ENCODE results near the gene UBALD1. TPM values are rescaled to one million over a fixed set of nuclear protein-coding genes. Genes with fewer than 3 reads are reported as not detected.

The UBALD1 gene
- polyA plus RNA-seq, 10 donors: 12.5 to 22.3 (median 16.2) TPM

DNA sequence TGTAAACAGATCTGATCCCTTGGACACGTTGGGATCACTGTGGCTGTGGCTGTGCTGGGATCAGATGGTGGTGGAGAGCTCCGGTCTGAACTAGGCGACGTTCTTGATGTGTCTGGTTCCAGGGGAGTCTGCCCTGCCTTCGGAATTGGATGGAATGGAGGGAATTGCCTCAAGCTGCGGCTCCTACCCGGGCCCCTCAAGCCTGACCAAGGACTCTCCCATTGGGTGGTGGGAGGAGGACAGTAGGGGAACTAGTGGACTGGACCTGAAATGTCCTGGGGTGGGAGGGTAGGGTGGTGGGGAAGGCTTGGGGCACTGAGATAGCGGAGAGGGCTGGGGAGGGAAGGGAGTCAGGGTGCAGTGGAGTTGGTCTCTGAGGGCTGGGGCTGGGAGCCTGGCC lies 3.2 kb upstream of the UBALD1 start:
- DNase-seq: no peak

GRCh38 chr16:4616047-4616811 lies 1.5 kb upstream of the UBALD1 start:
- DNase-seq: peak; percentile 100

- DNase-seq: peak in 1 of 3 donors; percentile 42
Observed at GRCh38 chr16:4615384-4616046, 827 bp upstream of the UBALD1 start.

GRCh38 chr16:4613636-4614570 lies 785 bp downstream of the UBALD1 start:
- DNase-seq: peak in 1 of 3 donors; percentile 70

- no peak for DNase-seq
Observed at GRCh38 chr16:4612977-4613635, 1.6 kb downstream of the UBALD1 start.

- DNase-seq: no peak
Observed at GRCh38 chr16:4612474-4612931, 2.2 kb downstream of the UBALD1 start.

DNA sequence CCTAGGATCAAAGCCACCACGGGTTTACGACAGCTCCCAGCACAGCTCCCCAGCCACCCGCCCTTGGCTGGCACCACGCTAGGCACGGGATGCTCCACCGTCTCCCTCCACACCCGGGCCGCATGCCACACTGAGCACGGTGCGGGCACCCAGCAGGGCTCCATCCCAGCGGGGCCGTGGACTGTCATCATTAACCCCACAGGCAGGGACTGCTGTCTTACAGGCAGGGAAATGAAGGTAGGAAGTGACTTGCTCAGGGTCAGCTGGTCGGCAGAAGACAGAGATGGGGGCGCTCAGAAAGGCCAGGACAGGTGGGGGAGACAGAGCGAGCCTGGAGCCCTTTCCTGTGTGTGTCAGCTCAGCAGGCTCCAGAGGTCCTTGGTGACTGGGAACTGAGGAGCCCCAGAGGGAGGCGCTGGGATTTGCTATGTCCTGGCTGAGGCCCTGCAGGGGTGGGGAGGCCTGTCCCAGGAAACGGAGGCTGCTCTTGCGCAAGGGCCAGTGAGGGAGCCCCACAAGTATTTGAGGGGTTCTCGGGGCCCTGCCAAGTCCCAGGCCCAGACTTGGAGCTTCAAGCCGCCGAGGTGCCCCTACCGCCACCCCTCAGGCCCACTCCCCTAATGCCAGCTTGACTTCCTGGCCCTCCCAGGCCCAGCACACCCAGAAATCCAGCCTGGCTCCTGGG lies 3.2 kb downstream of the UBALD1 start:
- no peak for DNase-seq

DNA sequence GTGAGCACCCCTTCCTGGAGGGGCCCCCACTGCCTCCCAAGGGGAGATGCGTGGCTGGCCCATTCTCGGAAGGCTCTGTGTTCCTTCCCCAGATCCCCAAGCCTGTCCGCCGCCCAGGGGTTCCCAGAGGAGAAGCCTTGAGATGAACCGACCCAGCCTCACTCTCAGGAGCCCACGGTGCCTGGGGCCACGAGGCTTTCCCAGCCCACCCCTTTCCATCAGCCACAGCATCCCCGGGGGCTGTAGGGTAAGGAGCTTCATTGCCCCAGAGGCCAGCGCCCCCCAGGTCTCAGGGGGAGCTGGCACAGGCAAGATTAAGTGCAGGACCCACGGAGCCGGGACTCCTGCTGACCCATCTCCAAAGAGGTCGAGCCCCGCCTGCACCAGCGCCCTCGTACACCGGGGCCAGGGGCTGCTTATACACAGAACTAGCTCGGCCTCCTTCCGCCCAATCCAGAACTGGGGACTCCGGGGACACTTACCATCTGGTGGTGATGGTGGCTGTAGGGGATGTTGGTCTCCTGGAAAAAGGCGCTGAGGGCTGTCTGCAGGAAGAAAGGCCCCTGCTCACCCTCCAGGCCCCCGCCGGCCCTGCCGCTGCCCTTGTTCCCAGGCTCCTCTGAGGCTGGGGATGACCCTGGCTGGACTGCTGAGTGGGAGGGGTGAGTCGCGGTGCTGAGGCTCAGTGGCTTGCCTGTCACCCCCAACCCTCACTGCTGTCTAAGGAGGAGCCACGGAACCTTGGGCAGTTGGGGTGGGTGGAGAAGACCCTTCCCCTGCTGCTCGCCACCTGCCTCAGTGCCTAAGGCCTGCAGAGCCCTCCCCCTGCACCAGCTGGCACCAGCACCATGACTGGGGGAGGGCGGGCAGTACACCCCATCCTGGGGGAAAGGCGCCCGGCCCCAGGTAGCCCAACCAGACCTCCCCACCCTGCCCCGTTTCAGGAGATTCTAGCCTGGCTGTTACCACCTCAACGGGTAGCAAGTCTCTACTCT lies 4.4 kb downstream of the UBALD1 start:
- no peak for DNase-seq

DNA sequence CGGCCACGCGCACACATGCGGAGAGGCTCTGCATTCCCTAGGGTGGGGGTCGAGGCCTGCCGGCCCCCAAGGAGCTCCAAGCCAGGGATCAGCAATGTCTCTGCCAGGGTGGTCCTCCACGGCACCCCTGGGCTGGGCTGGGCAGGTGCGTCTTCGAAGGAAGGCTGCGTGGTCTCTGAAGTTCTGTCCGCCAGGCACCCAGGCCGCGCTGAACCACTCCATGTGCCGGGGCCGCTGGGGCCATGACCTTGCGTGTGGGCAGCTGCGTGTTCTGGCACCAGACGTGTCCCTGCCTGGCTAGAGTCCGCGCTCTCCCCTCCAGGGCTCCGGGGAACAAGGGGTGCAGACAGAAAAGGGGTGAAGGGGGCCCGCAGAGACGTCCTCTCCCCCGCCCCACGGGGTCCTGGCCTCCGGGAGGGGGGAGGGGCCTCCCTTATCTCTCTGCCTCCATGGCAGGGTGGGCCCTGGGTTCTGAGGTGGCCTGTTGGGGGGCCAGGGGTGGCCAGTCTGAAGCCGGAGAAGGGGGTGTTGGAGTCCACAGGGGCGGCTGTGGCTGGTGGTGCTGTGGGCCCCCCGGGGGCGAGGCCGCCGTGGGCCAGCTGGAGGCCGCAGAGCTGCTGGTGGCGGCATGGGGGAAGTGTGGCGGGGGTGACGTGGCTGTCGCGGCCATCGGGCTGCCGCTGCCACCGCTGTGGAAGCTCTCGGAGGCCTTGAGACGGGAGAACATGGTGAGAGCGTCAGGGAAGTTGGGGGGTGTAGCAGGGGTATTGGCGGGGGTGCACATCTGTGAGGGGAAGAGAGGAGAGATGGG lies 5.3 kb downstream of the UBALD1 start:
- DNase-seq: no peak

DNA sequence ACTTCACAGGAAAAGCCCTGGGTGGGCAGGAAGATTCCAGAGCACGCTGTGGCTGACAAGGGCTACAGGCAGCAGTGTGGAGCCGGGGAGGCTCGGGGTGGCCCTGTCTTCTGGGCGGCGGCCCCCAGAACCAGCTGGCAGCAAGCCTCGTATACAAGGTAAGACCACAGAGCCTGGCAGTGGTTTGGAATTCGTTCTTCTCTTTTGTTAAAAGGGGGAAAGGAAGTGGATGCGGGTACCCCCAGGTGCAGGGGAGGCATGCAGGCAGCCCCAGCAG lies 6.0 kb downstream of the UBALD1 start:
- no peak for DNase-seq

GRCh38 chr16:4607841-4608703 lies 6.6 kb downstream of the UBALD1 start:
- DNase-seq: no peak

DNA sequence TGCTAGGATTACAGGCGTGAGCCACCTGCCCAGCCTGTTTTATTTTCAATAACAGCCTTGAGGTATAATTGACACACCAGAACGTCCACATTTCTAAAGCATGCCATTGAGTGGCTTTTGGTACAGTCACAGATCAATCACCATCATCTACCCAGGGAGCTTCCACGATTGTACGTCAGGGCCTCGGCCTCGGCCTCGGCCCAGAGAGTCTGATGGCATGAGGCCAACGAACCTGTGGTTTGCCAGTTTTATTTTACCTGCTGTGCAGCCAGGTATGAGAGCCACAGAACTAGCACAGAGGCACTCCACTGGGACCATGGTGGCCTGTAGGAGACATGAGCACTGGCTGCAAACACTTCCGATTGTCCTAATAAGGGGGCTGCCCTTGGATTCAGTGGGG lies 8.3 kb downstream of the UBALD1 start:
- no peak for DNase-seq

- no peak for DNase-seq
Observed at GRCh38 chr16:4604401-4604800, 10.3 kb downstream of the UBALD1 start.

DNA sequence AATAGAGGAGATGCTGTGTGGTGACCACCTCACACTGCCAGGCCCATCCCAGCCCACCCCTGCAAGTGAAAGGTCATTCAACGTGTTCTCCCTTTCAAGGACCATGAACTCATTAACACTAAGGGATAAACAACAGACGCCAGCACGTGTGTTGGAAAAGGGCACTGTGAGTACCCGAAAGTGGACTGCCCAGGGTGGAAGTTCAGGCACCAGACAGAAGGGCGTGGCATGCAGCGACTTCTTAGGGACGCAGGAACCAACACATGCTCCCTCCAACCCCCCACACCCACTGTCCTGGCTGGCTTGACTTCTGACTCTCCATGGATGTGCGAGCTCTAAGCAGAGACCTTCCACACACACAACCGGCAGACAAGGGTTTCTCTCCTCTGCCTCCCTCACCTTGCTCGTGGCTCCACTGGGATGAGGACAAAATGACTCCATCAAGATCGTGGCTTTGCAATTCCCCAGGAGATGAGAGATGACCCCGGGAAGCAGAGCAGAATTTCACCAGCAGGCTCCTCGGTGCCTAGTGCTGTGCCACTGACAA lies 11.0 kb downstream of the UBALD1 start:
- no peak for DNase-seq

DNA sequence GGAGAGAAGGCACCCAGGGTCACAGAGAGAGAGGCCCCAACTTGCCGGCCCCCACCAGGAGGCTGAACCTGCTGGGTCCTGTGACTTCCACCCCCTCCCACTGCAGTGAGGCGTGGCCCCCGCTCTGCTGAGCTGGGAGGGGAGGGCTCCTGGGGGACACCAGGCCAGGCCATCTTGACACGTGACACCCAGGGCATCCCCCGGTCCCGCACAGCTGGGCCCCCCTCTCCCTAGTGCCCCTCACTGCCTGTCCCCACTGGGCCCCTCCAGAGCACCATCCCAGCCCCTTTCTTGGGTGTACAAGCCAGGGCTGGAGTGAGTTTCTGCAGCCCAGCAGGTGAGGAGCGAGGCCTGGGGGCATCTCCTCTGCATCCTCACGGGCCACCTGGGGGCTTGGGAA lies 12.4 kb downstream of the UBALD1 start:
- DNase-seq: no peak

DNA sequence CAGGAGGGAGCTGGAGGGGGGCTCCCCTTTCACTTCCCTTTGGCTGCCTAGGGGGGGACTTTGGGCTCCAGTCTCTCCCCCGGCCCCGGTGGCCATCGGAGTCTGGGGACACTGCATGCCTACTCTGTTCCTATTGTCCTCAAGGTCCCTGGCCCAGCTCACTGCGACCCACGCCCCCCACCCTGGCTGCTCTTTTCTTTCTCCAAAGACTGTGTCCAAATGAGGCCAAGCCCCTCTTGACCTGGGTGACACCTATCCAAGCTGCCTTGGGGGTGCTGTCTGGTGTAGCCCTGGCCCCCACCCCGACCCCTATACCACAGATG lies 12.9 kb downstream of the UBALD1 start:
- no peak for DNase-seq

- peak; percentile 58 to 92 (median 88) for DNase-seq
Observed at GRCh38 chr16:4601036-4601863, 13.4 kb downstream of the UBALD1 start.
